Measurements from ENCODE around the gene AP1S2.
A peak's percentile ranks its signal among the peaks of the same experiment; 100 is the strongest.

- TF ChIP-seq, protein P1, sequence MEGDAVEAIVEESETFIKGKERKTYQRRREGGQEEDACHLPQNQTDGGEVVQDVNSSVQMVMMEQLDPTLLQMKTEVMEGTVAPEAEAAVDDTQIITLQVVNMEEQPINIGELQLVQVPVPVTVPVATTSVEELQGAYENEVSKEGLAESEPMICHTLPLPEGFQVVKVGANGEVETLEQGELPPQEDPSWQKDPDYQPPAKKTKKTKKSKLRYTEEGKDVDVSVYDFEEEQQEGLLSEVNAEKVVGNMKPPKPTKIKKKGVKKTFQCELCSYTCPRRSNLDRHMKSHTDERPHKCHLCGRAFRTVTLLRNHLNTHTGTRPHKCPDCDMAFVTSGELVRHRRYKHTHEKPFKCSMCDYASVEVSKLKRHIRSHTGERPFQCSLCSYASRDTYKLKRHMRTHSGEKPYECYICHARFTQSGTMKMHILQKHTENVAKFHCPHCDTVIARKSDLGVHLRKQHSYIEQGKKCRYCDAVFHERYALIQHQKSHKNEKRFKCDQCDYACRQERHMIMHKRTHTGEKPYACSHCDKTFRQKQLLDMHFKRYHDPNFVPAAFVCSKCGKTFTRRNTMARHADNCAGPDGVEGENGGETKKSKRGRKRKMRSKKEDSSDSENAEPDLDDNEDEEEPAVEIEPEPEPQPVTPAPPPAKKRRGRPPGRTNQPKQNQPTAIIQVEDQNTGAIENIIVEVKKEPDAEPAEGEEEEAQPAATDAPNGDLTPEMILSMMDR (IDR thresholded peaks at IDR 0.05): peak; percentile 5 to 25 (median 20)
- TF ChIP-seq POLR2A (IDR thresholded peaks at IDR 0.05): no peak
Observed at GRCh38 chrX:15815779-15816437, 38.7 kb downstream of the AP1S2 start.
